ENCODE measurements around the gene TTLL5.
"Not testable (repeated sequence)": the region's sequence is repeated elsewhere in the genome, so short reads cannot be mapped to it uniquely, and the experiment has no call there.

TTLL5 gene

GRCh38 chr14:75925141-75925840 is 264.2 kb downstream of the TTLL5 start:
- not testable (repeated sequence) for DNase-seq

- no peak for DNase-seq
These were observed 265.5 kb downstream of the TTLL5 start for GRCh38 chr14:75926431-75927115.

DNA sequence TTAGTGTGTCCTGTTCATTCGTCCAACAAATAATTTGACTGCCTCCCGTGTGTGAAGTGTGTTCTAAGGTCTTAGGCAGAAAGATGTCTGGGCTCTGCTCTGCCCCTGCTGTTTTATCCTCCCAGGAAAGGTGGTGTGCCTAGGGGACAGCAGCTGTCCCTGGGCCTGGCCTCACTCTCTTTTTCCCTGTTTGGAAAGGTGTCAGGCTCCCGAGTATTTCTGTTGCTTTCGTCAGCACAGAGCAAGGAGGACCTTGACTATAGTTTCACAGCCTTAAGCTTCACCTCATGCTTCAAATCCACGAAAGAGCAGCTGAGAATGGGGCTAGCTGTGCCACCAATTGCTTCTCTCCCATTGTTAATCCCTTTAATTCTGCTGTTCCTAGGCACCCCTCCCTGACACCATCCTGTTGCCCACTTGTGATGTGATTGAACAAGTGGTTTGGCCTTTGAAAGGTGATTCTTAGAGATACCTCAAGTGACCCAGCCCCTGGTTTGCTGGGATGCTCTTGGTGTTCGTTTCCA is 266.6 kb downstream of the TTLL5 start:
- no peak for DNase-seq

- no peak for DNase-seq
These were observed 267.7 kb downstream of the TTLL5 start for GRCh38 chr14:75928690-75929181.

GRCh38 chr14:75933712-75934296 is 272.8 kb downstream of the TTLL5 start:
- no peak for DNase-seq

DNA sequence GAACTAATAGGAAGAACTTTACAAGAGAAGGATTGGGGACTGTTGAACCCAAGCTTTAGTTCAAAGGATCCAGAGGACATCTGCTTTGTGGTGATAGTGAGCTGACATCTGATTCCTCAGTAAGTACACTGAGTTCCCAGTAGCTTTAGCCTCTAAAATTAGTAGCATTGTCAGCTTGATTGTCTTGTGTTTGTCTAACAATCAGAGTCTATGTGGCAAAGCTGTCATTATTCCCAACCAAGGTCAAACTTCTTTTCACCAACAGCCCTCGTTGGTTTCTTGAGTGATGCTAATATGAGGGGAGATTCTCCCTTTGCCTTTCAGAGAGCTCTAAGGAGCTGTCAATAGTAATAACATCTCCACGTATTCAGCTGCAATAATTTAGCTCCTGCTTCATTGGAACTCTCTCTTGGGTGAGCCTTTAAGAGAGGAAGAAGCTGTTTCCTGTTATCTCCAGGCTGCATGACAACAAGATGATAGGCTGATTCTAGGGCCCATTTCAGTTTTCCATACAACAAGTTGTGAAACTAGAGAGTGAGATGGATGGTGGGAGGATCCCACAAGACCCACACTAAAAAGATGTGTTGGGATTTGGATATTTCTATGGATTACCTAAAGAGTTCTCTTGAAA is 274.1 kb downstream of the TTLL5 start:
- DNase-seq, result no peak

DNA sequence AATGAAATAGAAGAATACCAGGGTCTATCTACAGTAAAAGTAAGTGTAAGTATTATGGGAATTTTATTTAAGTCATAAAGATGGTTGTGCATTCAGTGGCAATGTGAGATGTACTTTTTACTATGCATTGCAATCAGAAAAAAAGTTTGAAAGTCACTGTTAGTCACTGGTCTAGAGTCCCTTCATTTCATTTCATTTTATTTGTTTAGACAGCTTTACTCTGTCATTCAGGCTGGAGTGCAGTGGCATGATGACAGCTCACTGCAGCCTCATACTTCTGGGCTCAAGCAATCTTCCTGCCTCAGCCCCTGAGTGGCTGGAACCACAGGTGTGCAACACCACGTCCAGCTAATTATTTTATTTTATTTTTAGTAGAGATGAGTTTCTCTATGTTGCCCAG is 278.2 kb downstream of the TTLL5 start:
- no peak for DNase-seq

GRCh38 chr14:75941030-75941429 is 280.0 kb downstream of the TTLL5 start:
- DNase-seq, result no peak

GRCh38 chr14:75944607-75945241 is 283.7 kb downstream of the TTLL5 start:
- DNase-seq, result no peak

DNA sequence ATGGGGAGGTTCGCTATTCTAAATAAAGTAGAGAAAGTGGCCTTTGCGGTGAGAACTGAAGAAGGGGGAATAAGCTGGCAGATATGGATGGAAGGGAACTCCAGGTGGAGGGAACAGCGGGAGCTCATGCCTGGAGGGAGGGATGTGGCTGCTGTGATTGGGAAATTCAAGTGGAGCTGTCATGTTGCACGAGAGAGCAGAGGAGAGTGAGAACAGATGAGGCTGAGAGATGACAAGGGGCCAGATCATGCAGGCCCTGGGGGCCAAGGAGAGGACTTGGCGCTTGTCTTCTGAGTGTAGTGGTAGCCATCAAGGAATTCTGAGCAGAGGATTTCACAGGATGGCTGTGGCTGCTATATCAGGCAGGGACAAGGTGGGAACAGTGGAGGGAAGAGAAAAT is 285.7 kb downstream of the TTLL5 start:
- no peak for DNase-seq

DNA sequence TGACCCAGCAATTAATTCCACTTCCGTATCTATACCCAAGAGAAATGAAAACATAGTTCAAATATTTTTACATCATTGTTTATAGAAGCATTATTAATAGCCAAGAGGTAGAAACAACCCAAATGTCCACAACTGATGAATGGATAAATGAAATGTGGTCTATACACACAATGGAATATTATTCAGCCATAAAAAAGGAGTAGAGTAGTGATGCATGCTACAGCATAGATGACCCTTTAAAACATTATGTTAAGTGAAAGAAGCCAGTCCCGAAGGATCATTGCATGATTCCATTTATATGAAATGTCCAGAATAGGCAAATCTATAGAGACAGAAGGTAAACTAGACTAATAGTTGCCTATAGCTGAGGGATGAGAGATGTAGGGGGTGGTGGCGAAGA is 291.4 kb downstream of the TTLL5 start:
- no peak for DNase-seq

- no peak for DNase-seq
These were observed 298.0 kb downstream of the TTLL5 start for GRCh38 chr14:75959031-75959430.

DNA sequence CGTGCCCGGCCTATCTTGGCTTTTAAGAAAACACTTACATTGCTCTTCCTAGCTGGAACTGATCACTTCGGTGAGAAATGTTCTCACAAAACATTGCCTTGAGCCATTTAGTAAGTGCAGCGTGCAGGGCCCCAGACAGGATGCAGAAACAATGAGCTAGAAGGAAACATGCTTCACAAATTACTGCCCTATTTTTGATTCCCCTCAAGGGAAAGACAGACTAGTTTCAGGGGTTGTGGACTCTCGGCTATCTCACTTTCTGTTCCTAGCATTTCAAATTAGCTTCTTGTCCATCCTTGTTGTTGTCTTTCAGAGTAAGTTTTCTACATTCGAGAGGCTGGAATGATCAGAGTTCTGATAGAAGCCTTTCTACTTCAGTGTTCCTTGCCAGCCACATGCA is 299.2 kb downstream of the TTLL5 start:
- DNase-seq, result no peak

- DNase-seq, result no peak
These were observed 300.6 kb downstream of the TTLL5 start for GRCh38 chr14:75961662-75962061.

DNA sequence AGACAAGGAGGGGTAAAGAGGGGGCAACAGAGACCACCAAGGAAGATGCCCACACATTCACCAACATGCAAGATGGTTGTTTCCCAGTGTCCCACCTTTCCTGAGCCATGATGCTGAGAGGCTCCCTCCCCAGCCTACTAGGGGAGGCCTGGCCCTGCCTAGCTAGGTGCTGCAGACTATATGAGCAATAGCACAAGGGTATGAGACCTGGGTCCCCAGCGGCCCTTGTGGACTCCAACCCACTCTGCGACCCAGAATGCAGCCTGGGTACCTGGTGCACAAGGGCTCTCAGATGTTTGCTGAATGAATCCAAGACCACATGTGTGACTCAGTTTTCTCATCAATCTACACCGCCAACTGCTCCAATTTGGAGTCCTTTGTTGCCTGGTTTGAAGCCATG is 306.8 kb downstream of the TTLL5 start:
- DNase-seq, result no peak

- no peak for DNase-seq
These were observed 307.4 kb downstream of the TTLL5 start for GRCh38 chr14:75968456-75968855.

DNA sequence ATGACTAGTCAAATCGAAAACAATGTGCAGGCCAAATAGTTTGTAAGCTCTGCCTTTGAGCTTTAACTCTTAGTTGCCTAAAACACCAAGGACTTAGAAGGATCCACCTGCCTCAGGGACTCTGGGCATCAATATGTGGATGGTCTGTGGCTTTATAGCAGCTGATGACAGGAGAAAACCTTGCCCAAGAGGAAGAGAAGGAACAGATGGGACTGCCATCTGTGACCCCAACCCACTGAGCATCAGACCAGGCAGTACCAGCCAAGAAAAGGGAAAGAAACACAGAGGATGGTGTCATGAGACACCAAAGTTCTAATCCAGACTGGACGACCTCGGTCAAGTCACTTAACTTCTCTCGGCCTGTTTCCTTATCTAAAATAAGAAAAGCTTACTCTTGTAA is 308.1 kb downstream of the TTLL5 start:
- no peak for DNase-seq

DNA sequence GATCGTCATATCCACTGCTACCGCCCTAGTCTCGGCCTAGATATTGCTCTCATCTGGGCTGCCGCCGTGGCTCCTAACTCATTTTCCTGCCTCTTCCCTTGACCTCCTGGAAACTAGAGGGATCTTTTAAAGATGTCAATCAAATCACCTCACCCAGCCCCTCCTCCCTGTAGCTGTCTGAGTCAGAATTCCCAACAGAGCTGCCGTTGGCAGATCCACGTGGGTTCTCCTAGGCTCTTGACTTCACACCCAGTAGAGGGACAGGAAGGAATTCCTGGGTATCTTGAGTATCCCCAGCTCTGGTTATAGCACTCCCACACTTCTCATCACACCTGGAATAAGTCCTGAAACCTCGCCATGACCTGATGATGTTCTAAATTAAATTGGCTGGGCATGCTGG is 308.8 kb downstream of the TTLL5 start:
- no peak for DNase-seq

GRCh38 chr14:75970989-75971388 is 309.9 kb downstream of the TTLL5 start:
- no peak for DNase-seq

DNA sequence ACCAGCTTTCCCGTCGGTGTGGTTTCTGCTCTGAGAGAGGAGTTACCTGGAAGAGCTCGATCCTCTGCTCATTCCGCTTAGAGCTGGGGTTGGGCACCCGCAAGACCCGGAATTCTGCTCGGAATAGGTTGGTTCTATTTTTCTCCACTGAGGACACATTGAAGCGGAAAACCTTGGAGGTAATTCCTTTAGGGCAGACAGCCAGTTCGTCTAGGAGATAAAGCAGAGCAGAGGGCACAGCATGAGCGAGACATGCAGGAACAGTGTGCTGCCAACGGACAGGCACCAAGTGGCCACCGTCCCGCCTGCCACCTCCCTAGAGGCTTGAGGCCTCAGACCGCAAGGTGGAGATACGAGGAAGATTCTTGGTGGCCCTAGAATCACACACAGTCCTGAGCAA is 310.5 kb downstream of the TTLL5 start:
- DNase-seq, result no peak

- no peak for DNase-seq
These were observed 311.9 kb downstream of the TTLL5 start for GRCh38 chr14:75972801-75973421.

- DNase-seq, result no peak
These were observed 316.0 kb downstream of the TTLL5 start for GRCh38 chr14:75976826-75977581.

Data from CD4-positive, alpha-beta T cell treated with Interleukin-4 for 4 hours (primary cell).